Liver (tissue), 3 donors: Measurements from ENCODE around the gene HCN3.

Experiments
- ATF3 ChIP-seq: IDR thresholded peaks from 2 replicates; pipeline ENCODE4 v1.6.1; 2016; ENCODE audit warnings: antibody characterized with exemption
- EGR1 ChIP-seq, 2 donors: IDR thresholded peaks; 2 replicates each; pipeline ENCODE4 v1.6.1; 2016 to 2018; ENCODE audit warnings: antibody characterized with exemption in 2 of 2, low read depth in 2 of 2
- GABPA ChIP-seq, 2 donors: IDR thresholded peaks in 1 of 2; conservative IDR thresholded peaks in 1 of 2; 2 replicates each; pipeline ENCODE4 v1.6.1; 2016; ENCODE audit warnings: antibody characterized with exemption in 2 of 2, mild to moderate bottlenecking in 1 of 2, moderate library complexity in 1 of 2
- JUND ChIP-seq, 2 donors: IDR thresholded peaks; 2 replicates each; pipeline ENCODE4 v1.6.1; 2016; ENCODE audit warnings: antibody characterized with exemption in 2 of 2
- MAX ChIP-seq: IDR thresholded peaks from 2 replicates; pipeline ENCODE4 v1.6.1; 2016; ENCODE audit warnings: antibody characterized with exemption
- RAD21 ChIP-seq, 2 donors: IDR thresholded peaks; 2 replicates each; pipeline ENCODE4 v1.6.1; 2016; ENCODE audit warnings: antibody characterized with exemption in 2 of 2, mild to moderate bottlenecking in 2 of 2
- RXRA ChIP-seq, 2 donors: IDR thresholded peaks; 2 replicates each; pipeline ENCODE4 v1.6.1; 2017 to 2018; ENCODE audit warnings: antibody characterized with exemption in 2 of 2, mild to moderate bottlenecking in 1 of 2
- TAF1 ChIP-seq: conservative IDR thresholded peaks from 2 replicates; pipeline ENCODE4 v1.6.1; 2016; ENCODE audit warnings: antibody characterized with exemption, mild to moderate bottlenecking
- YY1 ChIP-seq: IDR thresholded peaks from 2 replicates; pipeline ENCODE4 v1.6.1; 2016; ENCODE audit warnings: antibody characterized with exemption, mild to moderate bottlenecking
- TF ChIP-seq, protein P1 (sequence below): fragments of 150-350 bp; IDR thresholded peaks from 2 replicates; pipeline ENCODE4 v1.5.1; 2017; ENCODE audit warnings: improper control_type of control experiment, low read depth, low read length; ENCODE audit not compliant: missing input control
- TF ChIP-seq, protein P2 (sequence below): IDR thresholded peaks from 2 replicates; pipeline ENCODE4 v1.6.1; 2016; ENCODE audit warnings: antibody characterized with exemption, mild to moderate bottlenecking
- donor health status: healthy.
- donor health status: healthy.

- TF ChIP-seq RAD21 (IDR thresholded peaks at IDR 0.05): no peak
- TF ChIP-seq, protein P1, sequence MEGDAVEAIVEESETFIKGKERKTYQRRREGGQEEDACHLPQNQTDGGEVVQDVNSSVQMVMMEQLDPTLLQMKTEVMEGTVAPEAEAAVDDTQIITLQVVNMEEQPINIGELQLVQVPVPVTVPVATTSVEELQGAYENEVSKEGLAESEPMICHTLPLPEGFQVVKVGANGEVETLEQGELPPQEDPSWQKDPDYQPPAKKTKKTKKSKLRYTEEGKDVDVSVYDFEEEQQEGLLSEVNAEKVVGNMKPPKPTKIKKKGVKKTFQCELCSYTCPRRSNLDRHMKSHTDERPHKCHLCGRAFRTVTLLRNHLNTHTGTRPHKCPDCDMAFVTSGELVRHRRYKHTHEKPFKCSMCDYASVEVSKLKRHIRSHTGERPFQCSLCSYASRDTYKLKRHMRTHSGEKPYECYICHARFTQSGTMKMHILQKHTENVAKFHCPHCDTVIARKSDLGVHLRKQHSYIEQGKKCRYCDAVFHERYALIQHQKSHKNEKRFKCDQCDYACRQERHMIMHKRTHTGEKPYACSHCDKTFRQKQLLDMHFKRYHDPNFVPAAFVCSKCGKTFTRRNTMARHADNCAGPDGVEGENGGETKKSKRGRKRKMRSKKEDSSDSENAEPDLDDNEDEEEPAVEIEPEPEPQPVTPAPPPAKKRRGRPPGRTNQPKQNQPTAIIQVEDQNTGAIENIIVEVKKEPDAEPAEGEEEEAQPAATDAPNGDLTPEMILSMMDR: no peak
- no peak for TF ChIP-seq YY1
- no peak for TF ChIP-seq TAF1
- no peak for TF ChIP-seq MAX
- TF ChIP-seq GABPA (IDR thresholded peaks at IDR 0.05 in 1 of 2, conservative IDR thresholded peaks at IDR 0.05 in 1 of 2): no peak
- TF ChIP-seq JUND (IDR thresholded peaks at IDR 0.05): no peak
- TF ChIP-seq, protein P2, sequence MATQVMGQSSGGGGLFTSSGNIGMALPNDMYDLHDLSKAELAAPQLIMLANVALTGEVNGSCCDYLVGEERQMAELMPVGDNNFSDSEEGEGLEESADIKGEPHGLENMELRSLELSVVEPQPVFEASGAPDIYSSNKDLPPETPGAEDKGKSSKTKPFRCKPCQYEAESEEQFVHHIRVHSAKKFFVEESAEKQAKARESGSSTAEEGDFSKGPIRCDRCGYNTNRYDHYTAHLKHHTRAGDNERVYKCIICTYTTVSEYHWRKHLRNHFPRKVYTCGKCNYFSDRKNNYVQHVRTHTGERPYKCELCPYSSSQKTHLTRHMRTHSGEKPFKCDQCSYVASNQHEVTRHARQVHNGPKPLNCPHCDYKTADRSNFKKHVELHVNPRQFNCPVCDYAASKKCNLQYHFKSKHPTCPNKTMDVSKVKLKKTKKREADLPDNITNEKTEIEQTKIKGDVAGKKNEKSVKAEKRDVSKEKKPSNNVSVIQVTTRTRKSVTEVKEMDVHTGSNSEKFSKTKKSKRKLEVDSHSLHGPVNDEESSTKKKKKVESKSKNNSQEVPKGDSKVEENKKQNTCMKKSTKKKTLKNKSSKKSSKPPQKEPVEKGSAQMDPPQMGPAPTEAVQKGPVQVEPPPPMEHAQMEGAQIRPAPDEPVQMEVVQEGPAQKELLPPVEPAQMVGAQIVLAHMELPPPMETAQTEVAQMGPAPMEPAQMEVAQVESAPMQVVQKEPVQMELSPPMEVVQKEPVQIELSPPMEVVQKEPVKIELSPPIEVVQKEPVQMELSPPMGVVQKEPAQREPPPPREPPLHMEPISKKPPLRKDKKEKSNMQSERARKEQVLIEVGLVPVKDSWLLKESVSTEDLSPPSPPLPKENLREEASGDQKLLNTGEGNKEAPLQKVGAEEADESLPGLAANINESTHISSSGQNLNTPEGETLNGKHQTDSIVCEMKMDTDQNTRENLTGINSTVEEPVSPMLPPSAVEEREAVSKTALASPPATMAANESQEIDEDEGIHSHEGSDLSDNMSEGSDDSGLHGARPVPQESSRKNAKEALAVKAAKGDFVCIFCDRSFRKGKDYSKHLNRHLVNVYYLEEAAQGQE: no peak
- TF ChIP-seq ATF3: no peak
- TF ChIP-seq RXRA (IDR thresholded peaks at IDR 0.05): no peak
- TF ChIP-seq EGR1 (IDR thresholded peaks at IDR 0.05; ENCODE audit: low read depth in 2 of 2): no peak
Observed at GRCh38 chr1:155320252-155320651, 43.0 kb downstream of the HCN3 start.
